Activated T-cell treated with anti-CD3 and anti-CD28 coated beads, Interleukin-2, amount 50 U/mL, for 24 hours (primary cell): ENCODE data around the gene KRTAP3-2.

Experiments used
- DNase-seq: peaks from one replicate; pipeline ENCODE4 v3.0.0-alpha.2; 2020
- H3K27ac Mint-ChIP-seq: 2 replicates; pipeline ENCODE4 v1.8.0; 2020; ENCODE audit warnings: mild to moderate bottlenecking, mixed read lengths
- H3K27me3 Mint-ChIP-seq: 2 replicates; pipeline ENCODE4 v1.8.0; 2020; ENCODE audit warnings: mixed read lengths
- H3K36me3 Mint-ChIP-seq: 2 replicates; pipeline ENCODE4 v1.8.0; 2020; ENCODE audit warnings: low read depth, mixed read lengths
- H3K4me1 Mint-ChIP-seq: 2 replicates; pipeline ENCODE4 v1.8.0; 2020; ENCODE audit warnings: low read depth, mixed read lengths
- H3K4me3 Mint-ChIP-seq: 2 replicates; pipeline ENCODE4 v1.8.0; 2020; ENCODE audit warnings: mild to moderate bottlenecking, moderate library complexity, mixed read lengths
- H3K9me3 Mint-ChIP-seq: 2 replicates; pipeline ENCODE4 v1.8.0; 2020; ENCODE audit warnings: mixed read lengths

Gene KRTAP3-2

DNA sequence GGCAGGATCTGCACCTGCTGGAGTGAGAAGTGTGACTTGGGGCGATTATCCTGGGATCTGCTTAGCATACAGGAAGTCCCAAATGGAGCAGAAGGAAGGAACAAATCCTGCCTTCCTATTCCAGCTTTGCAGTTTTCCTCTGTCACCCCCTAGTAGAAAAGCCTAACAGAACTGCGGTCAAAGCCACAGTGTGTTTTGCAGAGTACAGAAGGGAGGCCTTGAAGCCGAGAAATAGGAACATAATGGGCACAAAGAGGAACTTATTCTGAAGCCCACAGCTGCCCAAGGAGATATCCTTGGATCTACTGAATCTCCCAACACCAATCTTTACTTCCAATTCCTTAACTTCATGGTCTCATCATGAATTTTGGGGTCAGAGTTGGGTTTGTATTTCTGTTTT lies 18.8 kb upstream of the KRTAP3-2 start:
- H3K4me1 Mint-ChIP-seq: no peaks in the 10 kb centered on the region
- H3K36me3 Mint-ChIP-seq: no peaks in the 10 kb centered on the region
- H3K4me3 Mint-ChIP-seq: no peak overlapping the region
- no peaks in the 10 kb centered on the region for H3K9me3 Mint-ChIP-seq
- H3K27ac Mint-ChIP-seq: no peak overlapping the region
- H3K27me3 Mint-ChIP-seq: peaks cover 26% of the 10 kb centered on the region
- DNase-seq: no peak

DNA sequence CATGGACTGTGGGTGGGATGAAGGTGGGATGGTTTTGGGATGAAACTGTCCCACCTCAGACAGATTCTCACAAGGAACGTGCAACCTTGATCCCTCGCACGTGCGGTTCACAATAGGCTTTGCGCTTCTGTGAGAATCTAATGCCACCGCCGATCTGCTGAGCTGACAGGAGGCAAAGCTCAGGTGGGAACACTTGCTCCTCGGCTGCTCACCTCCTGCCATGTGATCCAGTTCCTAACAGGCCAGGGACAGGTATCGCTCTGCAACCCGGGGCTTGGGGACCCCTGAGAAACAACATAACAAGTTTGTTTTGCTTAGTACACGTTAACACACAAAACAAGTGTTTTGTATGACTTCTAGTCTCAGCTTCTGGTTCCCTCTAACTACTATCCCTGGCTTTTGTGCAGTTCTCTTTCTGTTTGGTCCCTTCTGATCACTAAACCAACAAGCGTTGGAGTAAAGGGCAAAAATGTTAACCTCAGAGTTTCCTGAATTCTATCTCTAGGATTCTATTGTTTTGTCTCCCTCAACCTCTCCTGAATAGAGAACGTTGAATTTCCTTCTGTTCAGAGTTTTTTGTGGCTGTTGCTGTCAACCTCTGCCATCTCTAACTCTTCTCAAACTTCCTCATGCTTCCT lies 17.0 kb upstream of the KRTAP3-2 start:
- peaks cover 13% of the 10 kb centered on the region for H3K27me3 Mint-ChIP-seq
- H3K4me3 Mint-ChIP-seq: no peak overlapping the region
- no peaks in the 10 kb centered on the region for H3K36me3 Mint-ChIP-seq
- no peak for DNase-seq
- no peaks in the 10 kb centered on the region for H3K4me1 Mint-ChIP-seq
- no peak overlapping the region for H3K27ac Mint-ChIP-seq
- H3K9me3 Mint-ChIP-seq: no peaks in the 10 kb centered on the region

DNA sequence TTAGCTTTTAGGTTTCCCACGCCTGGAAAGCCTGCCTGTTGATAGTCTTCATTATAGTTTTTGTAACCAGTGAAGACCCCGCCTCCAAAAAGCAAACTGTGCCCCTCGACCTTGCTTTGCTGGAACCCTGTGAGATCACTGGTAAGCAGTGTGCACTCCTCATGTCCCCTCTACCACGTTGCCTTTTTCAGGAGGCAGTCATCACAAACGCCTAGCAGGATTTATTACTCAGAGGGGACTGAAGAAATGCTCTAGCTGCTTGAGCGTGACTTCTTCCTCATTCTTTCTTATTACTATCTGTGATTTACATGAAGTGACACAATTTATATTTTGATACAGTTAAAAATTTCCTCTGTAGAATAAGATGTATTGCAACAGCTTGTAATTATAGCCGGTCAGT lies 15.7 kb upstream of the KRTAP3-2 start:
- DNase-seq: no peak
- Mint-ChIP-seq H3K36me3 (no peaks in the 10 kb centered on the region), H3K4me3 (no peak overlapping the region), H3K4me1 (no peaks in the 10 kb centered on the region), H3K9me3 (no peaks in the 10 kb centered on the region), H3K27me3 (peaks cover 6% of the 10 kb centered on the region), H3K27ac (no peak overlapping the region)

DNA sequence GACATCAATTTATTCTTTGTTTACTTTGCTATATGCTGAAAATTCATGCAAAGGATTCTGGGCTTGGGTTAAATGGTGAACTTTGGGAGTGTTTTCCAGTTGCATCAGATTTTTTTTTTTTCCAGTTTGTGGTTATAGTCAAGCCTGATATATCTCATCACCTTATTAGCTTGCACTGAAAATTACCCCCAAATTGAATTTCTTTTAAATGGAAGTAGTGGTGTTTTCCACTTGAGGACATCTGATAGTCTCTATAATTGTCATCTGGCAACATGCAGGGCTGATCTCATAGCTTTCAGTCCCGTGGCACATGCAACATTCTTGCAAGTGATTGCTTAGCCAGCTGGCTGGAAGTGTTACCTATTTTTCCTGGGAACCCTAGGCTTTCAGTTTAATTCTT lies 13.9 kb upstream of the KRTAP3-2 start:
- Mint-ChIP-seq H3K9me3 (no peaks in the 10 kb centered on the region), H3K4me1 (no peaks in the 10 kb centered on the region), H3K27ac (no peak overlapping the region), H3K27me3 (peaks cover 6% of the 10 kb centered on the region), H3K4me3 (no peak overlapping the region), H3K36me3 (no peaks in the 10 kb centered on the region)
- DNase-seq: no peak

DNA sequence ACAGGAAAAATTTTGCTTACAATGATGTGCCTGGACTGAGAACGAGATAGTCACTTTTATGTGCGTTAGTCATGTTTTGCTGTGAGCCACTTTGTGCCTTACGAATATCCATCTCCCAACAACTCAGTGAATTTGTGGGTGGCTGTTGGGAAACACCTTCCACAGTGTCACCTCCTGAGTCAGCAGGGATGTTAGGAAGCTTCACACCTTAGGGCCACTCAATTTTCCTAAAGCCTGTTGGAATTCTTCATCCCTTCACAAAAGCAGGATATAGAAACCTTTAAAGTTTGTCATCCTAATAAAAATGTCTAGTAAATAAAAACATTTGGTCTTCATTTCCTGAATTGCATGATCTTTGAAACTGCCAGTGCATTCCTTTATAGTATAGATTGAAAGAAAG lies 13.5 kb upstream of the KRTAP3-2 start:
- Mint-ChIP-seq H3K27ac (no peak overlapping the region), H3K4me1 (no peaks in the 10 kb centered on the region), H3K9me3 (no peaks in the 10 kb centered on the region), H3K36me3 (no peaks in the 10 kb centered on the region), H3K27me3 (peaks cover 6% of the 10 kb centered on the region), H3K4me3 (no peak overlapping the region)
- no peak for DNase-seq

DNA sequence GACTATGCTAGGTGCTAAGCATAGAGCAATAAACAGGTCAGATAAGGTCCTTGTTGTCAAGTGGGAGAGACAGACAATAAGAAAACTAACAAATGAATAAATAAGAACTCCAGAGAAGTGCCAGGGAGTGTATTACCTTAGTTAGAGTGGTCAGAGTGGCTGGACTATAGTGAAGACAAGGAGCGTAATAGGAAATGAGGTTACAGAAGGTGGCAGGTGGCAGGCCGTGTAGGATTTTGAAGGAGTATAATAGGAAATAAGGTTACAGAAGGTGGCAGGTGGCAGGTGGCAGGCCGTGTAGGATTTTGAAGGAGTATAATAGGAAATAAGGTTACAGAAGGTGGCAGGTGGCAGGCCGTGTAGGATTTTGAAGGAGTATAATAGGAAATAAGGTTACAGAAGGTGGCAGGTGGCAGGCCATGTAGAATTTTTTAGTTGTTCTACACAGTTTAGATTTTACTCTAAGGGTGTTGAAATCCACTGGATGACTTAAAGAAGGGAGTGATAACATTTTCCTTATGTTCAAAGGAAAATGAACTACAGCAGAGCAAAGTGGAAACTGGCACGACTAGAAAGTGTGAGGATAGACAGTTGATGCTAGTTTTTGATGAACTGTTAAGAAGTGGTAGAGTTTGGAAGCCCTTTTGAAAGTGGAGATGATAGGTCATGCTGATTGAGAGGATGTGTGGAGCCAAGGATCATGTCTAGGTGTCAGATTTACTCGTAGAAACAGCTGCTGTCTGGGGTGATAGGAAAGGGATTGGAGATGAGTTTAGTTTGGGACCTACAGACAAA lies 12.8 kb upstream of the KRTAP3-2 start:
- no peak overlapping the region for H3K4me3 Mint-ChIP-seq
- no peaks in the 10 kb centered on the region for H3K36me3 Mint-ChIP-seq
- peaks cover 3% of the 10 kb centered on the region for H3K27me3 Mint-ChIP-seq
- H3K27ac Mint-ChIP-seq: no peak overlapping the region
- no peaks in the 10 kb centered on the region for H3K4me1 Mint-ChIP-seq
- no peak for DNase-seq
- H3K9me3 Mint-ChIP-seq: no peaks in the 10 kb centered on the region

DNA sequence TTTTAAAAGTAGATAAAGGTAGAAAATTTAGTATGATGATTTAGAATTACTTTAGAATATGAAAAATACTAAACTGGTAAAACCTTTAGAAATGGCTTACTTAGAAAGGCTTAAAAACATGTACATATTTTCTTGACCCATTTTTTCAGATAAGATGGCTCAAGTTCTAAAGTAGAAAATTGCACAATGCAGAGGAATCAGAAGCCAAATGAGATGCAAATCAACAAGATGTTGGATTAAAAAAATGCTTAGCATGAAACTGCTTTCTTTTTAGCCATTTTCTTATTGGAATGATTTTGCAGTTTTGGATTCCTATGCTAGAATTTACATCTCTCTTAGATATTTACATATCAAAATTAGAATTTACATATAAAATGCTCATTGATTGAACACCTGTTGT lies 10.7 kb upstream of the KRTAP3-2 start:
- Mint-ChIP-seq H3K9me3 (no peaks in the 10 kb centered on the region), H3K4me3 (no peak overlapping the region), H3K36me3 (no peaks in the 10 kb centered on the region), H3K27ac (no peak overlapping the region), H3K4me1 (no peaks in the 10 kb centered on the region), H3K27me3 (no peaks in the 10 kb centered on the region)
- no peak for DNase-seq

DNA sequence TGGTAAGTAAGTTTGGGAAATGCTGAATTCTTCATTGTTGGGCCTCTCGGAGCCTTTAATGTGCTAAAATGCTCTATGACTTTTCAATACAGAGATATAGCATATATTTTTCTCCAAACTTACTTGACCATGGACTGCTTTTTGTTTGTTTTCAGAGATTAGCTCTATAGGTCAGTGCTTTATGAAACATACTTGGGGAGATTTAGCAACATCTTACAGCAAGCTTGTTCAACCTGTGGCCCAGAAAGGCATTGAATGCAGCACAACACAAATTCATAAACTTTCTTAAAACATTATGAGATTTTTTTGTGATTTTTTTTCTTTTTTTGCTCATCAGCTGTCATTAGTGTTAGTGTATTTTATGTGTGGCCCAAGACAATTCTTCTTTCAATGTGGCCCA lies 10.2 kb upstream of the KRTAP3-2 start:
- Mint-ChIP-seq H3K4me3 (no peak overlapping the region), H3K36me3 (no peaks in the 10 kb centered on the region), H3K9me3 (no peaks in the 10 kb centered on the region)

DNA sequence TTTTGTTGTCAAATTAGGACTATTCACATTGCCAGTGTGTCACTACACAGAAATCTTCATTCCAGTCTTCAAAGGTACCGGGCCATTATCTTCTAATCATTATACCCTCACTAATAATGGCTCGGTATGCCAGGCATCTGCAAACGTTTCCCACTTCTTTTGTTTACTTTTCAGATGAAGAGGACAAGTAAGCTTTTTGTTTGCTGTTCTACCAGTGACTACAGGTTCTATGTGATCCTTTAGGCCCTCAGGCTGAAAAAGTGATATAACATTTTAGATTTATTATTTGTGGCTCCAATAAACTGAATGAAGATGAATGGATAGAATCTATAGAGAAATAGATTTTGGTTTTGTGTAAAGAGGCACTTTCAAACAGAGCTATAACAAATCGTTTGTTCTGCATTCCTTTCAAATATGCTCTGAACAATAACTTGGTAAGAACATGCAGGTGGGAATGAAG lies 9.6 kb upstream of the KRTAP3-2 start:
- no peaks in the 10 kb centered on the region for H3K36me3 Mint-ChIP-seq

More for the DNA sequence above, 10.2 kb upstream of the KRTAP3-2 start:
- no peak for DNase-seq
- Mint-ChIP-seq H3K27ac (no peak overlapping the region), H3K27me3 (no peaks in the 10 kb centered on the region), H3K4me1 (no peaks in the 10 kb centered on the region)

DNA sequence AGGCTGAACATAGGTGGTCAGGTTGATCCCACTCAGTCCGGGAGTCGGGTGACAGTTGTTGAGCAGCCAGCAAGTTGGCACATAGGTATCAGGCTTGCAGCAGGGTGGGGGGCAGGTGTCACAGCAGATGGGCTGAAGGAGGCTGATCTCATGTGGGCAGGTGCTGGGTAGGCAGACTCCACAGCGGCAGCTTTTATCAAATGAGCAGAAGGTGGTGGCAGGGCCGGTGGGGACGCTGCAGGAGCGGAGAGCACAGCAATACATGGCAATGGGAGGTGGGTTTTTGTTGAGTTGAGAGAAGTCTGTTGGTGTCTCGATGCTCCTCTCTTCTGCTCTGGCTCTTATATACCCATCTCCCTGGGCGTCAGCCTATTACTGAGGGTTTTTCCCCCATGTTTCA lies 9.1 kb upstream of the KRTAP3-2 start, which contains the start of gene KRTAP3-1:
Gene KRTAP3-1, minus strand, starts transcription at position 318 of the 400 bp plus-strand sequence. Its CDS starts 54 bp downstream, at position 264.
- DNase-seq: no peak
- Mint-ChIP-seq H3K27me3 (peaks cover 7% of the 10 kb centered on the region), H3K9me3 (no peaks in the 10 kb centered on the region), H3K4me3 (no peak within 1 kb of the TSS), H3K27ac (no peak within 1 kb of the TSS), H3K4me1 (no peaks in the 10 kb centered on the region), H3K36me3 (no peaks in the 10 kb centered on the region)

More for the DNA sequence above, 9.6 kb upstream of the KRTAP3-2 start:
- H3K27ac Mint-ChIP-seq: no peak overlapping the region
- no peaks in the 10 kb centered on the region for H3K9me3 Mint-ChIP-seq
- no peaks in the 10 kb centered on the region for H3K4me1 Mint-ChIP-seq
- peaks cover 3% of the 10 kb centered on the region for H3K27me3 Mint-ChIP-seq
- no peak for DNase-seq
- H3K4me3 Mint-ChIP-seq: no peak overlapping the region

DNA sequence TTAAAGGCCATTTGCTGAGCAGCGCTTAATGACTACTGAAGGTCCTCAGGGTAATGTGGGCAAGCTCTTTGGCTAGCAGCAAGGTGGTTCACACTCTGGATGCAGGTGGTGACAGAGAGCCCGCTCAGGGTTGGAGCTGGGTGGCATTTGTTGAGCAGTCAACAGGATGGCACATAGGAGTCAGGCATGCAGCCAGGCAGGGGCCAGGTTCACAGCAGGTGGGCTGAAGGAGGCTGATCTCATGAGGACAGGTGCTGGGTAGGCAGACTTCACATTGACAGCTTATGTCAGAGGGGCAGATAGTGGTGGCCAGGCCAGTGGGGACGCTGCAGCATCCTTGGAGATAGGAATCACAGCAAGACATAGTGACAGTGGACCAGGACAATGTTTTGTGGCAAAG lies 4.7 kb upstream of the KRTAP3-2 start:
- Mint-ChIP-seq H3K36me3 (no peaks in the 10 kb centered on the region), H3K27me3 (peaks cover 35% of the 10 kb centered on the region), H3K27ac (no peak overlapping the region), H3K4me3 (no peak overlapping the region), H3K9me3 (no peaks in the 10 kb centered on the region), H3K4me1 (no peaks in the 10 kb centered on the region)
- DNase-seq: no peak

DNA sequence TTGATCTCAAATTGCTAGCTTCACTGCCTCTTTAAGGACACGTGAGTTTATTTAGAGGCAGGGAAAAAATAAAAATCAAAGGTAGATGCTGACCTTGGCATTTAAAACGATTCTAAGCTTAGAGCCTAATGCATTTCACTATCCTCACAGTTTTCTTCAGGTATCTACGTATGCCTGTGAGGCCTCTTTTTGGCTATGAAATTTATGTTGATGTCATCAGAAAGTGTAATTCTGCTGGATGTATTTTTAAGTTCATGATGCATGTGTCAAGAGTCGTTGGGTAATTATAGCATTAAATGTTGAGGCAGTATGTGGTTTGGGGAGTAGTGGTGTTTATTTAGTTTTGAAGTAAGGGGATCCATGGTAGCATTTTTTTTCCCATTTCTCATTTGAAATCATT lies 4.2 kb upstream of the KRTAP3-2 start:
- no peak for DNase-seq
- H3K4me1 Mint-ChIP-seq: no peaks in the 10 kb centered on the region
- H3K4me3 Mint-ChIP-seq: no peak overlapping the region
- no peaks in the 10 kb centered on the region for H3K9me3 Mint-ChIP-seq
- no peak overlapping the region for H3K27ac Mint-ChIP-seq
- H3K27me3 Mint-ChIP-seq: peaks cover 39% of the 10 kb centered on the region
- no peaks in the 10 kb centered on the region for H3K36me3 Mint-ChIP-seq

DNA sequence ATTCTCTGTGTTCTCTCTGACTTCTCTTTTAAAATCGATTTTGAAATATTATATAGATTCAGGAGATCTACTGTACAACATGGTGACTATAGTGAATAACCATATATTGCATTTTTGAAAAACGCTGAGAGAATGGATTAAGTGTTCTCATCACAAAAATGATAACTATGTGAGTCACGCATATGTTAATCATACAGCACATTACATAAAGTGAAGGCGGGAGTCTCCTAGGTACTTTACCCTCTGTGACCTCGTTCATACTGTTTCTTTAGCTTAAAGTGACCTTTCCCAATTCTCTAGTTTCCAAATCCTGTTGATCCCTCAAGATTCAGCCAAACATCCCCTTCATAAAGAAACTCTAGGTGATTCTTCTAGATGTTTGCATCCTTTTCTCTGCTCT lies 3.1 kb upstream of the KRTAP3-2 start:
- Mint-ChIP-seq H3K27ac (no peak overlapping the region), H3K4me1 (no peaks in the 10 kb centered on the region), H3K27me3 (peaks cover 46% of the 10 kb centered on the region), H3K4me3 (no peak overlapping the region), H3K36me3 (no peaks in the 10 kb centered on the region), H3K9me3 (no peaks in the 10 kb centered on the region)
- DNase-seq: no peak

DNA sequence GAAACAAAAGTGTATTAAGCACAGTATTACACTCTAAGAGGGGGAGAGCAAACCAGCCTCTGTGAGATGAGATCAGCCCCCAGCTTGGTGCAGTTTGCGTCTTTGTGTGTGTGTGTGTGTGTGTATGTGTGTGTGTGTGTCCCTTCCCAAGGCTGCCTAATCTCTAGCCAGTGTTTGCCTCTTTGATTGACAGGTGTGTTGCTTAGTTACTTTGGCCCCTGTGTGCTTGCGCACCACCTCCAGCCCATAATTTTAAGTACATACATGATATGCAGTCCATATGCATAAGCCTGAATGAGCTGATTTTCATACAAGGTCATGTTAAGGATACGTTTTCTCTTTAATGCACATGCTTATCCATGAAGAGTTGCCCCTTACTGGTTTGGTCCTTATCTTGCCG lies 2.1 kb upstream of the KRTAP3-2 start:
- H3K4me1 Mint-ChIP-seq: no peaks in the 10 kb centered on the region
- peaks cover 56% of the 10 kb centered on the region for H3K27me3 Mint-ChIP-seq
- no peak overlapping the region for H3K4me3 Mint-ChIP-seq
- H3K9me3 Mint-ChIP-seq: no peaks in the 10 kb centered on the region
- DNase-seq: no peak
- no peaks in the 10 kb centered on the region for H3K36me3 Mint-ChIP-seq
- H3K27ac Mint-ChIP-seq: no peak overlapping the region

DNA sequence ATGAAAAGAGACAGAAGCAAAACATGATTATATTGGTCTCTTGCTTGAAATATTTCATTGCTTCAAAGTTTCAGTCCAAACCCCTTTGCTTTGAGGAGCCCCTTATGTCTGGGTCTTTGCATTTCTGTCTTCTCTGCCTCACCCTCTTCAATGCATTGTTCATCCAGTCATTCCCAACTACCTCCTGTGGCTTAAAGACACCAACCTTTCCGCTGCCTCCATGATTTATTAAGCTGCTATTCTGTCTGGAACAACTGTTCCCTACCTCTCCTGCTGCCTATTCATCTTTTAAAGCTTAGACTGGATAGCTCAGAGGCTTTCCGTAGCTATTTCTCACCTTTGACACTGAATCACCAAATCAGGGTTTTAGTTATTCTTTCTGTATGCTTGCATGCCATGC lies 2.3 kb downstream of the KRTAP3-2 start:
- H3K27ac Mint-ChIP-seq: no peak overlapping the region
- no peak for DNase-seq

More for the DNA sequence above, 2.3 kb downstream of the KRTAP3-2 start:
- Mint-ChIP-seq H3K4me1 (no peaks in the 10 kb centered on the region), H3K4me3 (no peak overlapping the region), H3K9me3 (no peaks in the 10 kb centered on the region), H3K36me3 (no peaks in the 10 kb centered on the region), H3K27me3 (peaks cover 70% of the 10 kb centered on the region)
